Testis (tissue), 2 donors: Measurements from ENCODE around the gene SCARB2.

Experiments used
- CTCF ChIP-seq, 3 experiments: fragments of 450-650 bp in 2 of 3; fragments of 200-600 bp in 1 of 3; sonication (generic) in 1 of 3; IDR thresholded peaks; one replicate each; pipeline ENCODE4 v1.5.1; 2016 to 2019; ENCODE audit warnings: antibody characterized with exemption in 3 of 3, mild to moderate bottlenecking in 2 of 3, moderate library complexity in 1 of 3
- POLR2A ChIP-seq: fragments of 450-650 bp; IDR thresholded peaks from one replicate; pipeline ENCODE4 v1.6.1; 2017; ENCODE audit warnings: antibody characterized with exemption, mild to moderate bottlenecking, moderate library complexity

- TF ChIP-seq CTCF (IDR thresholded peaks at IDR 0.05) (no peak), POLR2A (no peak)
These were observed 691 bp downstream of the SCARB2 start for GRCh38 chr4:76212851-76213414.
